Ishikawa (cell line): ENCODE data around the gene ALDH1A3.

Experiments used
- CEBPB ChIP-seq: IDR thresholded peaks from 2 replicates; pipeline ENCODE4 v1.6.1; 2012
- CREB1 ChIP-seq: IDR thresholded peaks from 2 replicates; pipeline ENCODE4 v1.6.1; 2012; ENCODE audit warnings: low read depth
- EGR1 ChIP-seq: IDR thresholded peaks from 2 replicates; pipeline ENCODE4 v1.6.1; 2012
- EP300 ChIP-seq: IDR thresholded peaks from 2 replicates; pipeline ENCODE4 v1.6.1; 2012; ENCODE audit warnings: borderline replicate concordance
- FOXM1 ChIP-seq: IDR thresholded peaks from 2 replicates; pipeline ENCODE4 v1.6.1; 2012; ENCODE audit warnings: low read depth, borderline replicate concordance
- NFIC ChIP-seq: IDR thresholded peaks from 2 replicates; pipeline ENCODE4 v1.6.1; 2012
- RAD21 ChIP-seq: IDR thresholded peaks from 2 replicates; pipeline ENCODE4 v1.6.1; 2012; ENCODE audit warnings: low read depth
- TAF1 ChIP-seq: IDR thresholded peaks from 2 replicates; pipeline ENCODE4 v1.6.1; 2012; ENCODE audit warnings: low read depth, mild to moderate bottlenecking
- TCF12 ChIP-seq: IDR thresholded peaks from 2 replicates; pipeline ENCODE4 v1.6.1; 2012; ENCODE audit warnings: low read depth
- TEAD4 ChIP-seq: IDR thresholded peaks from 2 replicates; pipeline ENCODE4 v1.6.1; 2012
- USF1 ChIP-seq: IDR thresholded peaks from 2 replicates; pipeline ENCODE4 v1.6.1; 2012
- YY1 ChIP-seq: IDR thresholded peaks from 2 replicates; pipeline ENCODE4 v1.6.1; 2012; ENCODE audit warnings: low read depth
- ZBTB7A ChIP-seq: IDR thresholded peaks from 2 replicates; pipeline ENCODE4 v1.6.1; 2012; ENCODE audit warnings: low read depth
- TF ChIP-seq, protein P1 (sequence below): IDR thresholded peaks from 2 replicates; pipeline ENCODE4 v1.6.1; 2012
- TF ChIP-seq, protein P2 (sequence below): IDR thresholded peaks from 2 replicates; pipeline ENCODE4 v1.6.1; 2012; ENCODE audit warnings: low read depth, mild to moderate bottlenecking

ALDH1A3 gene

DNA sequence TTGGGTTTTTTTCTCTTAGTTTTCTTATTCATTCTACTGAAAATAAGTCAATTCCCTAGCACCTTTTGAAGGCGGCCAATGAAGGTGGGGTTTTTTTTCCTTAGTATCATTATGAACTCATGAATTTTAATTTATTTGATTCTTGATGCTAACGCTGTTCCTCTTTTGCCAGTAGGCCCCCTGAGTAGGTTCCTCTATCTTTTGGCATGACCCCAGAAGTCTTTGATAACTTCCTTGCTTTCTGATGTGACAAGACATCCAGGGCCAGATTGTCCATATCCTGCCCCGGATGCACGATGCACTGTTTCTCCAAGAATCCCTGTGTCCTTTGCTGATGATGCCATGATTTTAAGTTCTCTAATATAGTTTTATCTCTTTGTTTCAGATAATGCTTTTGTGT is 60.2 kb downstream of the ALDH1A3 start:
- TF ChIP-seq TAF1 = no peak
- TF ChIP-seq RAD21 = no peak
- TF ChIP-seq USF1 = no peak
- TF ChIP-seq, protein P1, sequence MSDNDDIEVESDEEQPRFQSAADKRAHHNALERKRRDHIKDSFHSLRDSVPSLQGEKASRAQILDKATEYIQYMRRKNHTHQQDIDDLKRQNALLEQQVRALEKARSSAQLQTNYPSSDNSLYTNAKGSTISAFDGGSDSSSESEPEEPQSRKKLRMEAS = no peak
- TF ChIP-seq CREB1 = no peak
- TF ChIP-seq YY1 = no peak
- no peak for TF ChIP-seq TEAD4
- no peak for TF ChIP-seq TCF12
- no peak for TF ChIP-seq EGR1
- TF ChIP-seq EP300 = no peak
- no peak for TF ChIP-seq NFIC
- no peak for TF ChIP-seq ZBTB7A
- no peak for TF ChIP-seq CEBPB
- TF ChIP-seq, protein P2, sequence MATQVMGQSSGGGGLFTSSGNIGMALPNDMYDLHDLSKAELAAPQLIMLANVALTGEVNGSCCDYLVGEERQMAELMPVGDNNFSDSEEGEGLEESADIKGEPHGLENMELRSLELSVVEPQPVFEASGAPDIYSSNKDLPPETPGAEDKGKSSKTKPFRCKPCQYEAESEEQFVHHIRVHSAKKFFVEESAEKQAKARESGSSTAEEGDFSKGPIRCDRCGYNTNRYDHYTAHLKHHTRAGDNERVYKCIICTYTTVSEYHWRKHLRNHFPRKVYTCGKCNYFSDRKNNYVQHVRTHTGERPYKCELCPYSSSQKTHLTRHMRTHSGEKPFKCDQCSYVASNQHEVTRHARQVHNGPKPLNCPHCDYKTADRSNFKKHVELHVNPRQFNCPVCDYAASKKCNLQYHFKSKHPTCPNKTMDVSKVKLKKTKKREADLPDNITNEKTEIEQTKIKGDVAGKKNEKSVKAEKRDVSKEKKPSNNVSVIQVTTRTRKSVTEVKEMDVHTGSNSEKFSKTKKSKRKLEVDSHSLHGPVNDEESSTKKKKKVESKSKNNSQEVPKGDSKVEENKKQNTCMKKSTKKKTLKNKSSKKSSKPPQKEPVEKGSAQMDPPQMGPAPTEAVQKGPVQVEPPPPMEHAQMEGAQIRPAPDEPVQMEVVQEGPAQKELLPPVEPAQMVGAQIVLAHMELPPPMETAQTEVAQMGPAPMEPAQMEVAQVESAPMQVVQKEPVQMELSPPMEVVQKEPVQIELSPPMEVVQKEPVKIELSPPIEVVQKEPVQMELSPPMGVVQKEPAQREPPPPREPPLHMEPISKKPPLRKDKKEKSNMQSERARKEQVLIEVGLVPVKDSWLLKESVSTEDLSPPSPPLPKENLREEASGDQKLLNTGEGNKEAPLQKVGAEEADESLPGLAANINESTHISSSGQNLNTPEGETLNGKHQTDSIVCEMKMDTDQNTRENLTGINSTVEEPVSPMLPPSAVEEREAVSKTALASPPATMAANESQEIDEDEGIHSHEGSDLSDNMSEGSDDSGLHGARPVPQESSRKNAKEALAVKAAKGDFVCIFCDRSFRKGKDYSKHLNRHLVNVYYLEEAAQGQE = no peak
- TF ChIP-seq FOXM1 = no peak

- TF ChIP-seq YY1 = no peak
Observed at GRCh38 chr15:100940767-100941379, 61.2 kb downstream of the ALDH1A3 start.

GRCh38 chr15:100941536-100941935 is 61.9 kb downstream of the ALDH1A3 start:
- TF ChIP-seq, protein P2 = no peak
- TF ChIP-seq YY1 = no peak
- TF ChIP-seq CEBPB = no peak

DNA sequence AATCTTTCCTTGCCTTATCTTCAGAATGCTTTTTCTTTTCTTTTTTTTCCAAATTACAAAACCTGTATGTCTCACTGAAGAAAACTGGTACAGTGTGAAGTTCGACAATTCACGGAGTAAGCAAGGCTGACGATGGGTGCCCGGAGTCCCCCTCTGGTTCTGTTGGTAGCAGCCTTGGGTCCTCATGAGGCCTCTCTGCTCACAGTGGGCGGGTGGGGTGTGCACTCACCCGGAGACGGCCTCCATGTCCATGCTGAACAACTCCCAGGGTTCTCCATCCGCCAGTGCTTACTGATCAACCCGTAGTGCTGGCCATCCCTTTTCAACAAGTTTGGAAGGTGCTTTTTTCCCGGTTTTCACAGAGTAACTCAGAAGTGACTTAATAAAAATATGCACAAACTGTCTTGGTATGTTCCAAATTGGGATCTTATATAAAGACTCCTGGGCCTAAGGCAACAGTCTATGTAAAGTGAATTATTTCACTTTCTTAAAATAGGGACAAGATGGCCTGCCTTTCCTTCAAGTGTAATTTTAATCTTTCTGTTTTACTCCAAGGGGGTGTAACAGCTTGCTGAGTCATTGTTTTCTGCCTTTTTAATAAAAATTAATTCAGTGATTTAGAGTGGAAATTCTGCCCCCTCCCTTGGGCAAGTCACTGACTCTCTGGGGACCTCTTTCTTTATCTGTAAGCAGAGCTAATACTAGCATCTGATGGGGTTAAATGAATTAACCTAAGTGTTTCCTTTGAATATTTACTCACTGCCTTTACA is 63.2 kb downstream of the ALDH1A3 start:
- no peak for TF ChIP-seq USF1
- TF ChIP-seq YY1 = no peak
- TF ChIP-seq CEBPB = no peak
- no peak for TF ChIP-seq TAF1
- TF ChIP-seq, protein P1 = no peak
- TF ChIP-seq RAD21 = no peak
- TF ChIP-seq EGR1 = no peak

DNA sequence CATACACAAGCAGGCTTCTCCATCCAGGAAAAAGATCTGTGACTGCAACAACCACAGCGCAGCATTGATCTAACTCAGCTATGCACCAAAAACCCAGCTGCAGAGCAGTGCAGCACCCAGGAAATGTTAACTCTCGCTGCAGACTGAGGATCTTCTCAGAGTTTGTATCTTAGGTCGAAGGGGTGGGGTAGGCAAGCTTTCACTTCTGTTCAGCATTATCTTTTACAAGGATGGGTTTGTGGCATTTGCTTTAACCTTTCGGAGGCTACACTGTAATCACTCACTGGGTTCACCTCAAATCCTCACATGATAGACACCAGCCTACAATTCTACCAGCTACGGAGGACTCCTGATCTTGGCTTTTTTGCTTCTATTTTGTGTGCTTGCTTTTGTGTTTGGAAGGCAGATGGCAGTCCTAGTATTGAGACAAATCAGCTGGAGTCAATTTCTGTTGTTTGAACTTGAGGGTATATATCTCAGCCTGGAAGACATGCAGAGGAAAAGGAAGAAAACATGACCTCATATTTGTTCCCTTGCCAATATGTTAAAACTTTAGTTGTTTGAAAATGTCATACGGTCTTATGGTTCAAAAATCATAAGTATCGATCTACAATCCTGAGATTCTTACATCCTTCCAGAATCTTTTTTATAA is 64.7 kb downstream of the ALDH1A3 start:
- no peak for TF ChIP-seq CEBPB
- TF ChIP-seq ZBTB7A = no peak
- TF ChIP-seq, protein P1 = no peak
- TF ChIP-seq TAF1 = no peak
- no peak for TF ChIP-seq YY1
- TF ChIP-seq EP300 = no peak
- TF ChIP-seq TEAD4 = no peak
- TF ChIP-seq, protein P2 = no peak
- no peak for TF ChIP-seq TCF12
- no peak for TF ChIP-seq RAD21
- no peak for TF ChIP-seq NFIC
